HG02885 (cell line): Measurements from ENCODE around the gene PITX1.

Experiments used
- ATAC-seq: cut with Tn5 transposase; IDR thresholded peaks from one replicate; pipeline ENCODE4 v1.9.1; 2021; ENCODE audit warnings: mild to moderate bottlenecking; ENCODE audit not compliant: unreplicated experiment, poor library complexity

PITX1 gene

DNA sequence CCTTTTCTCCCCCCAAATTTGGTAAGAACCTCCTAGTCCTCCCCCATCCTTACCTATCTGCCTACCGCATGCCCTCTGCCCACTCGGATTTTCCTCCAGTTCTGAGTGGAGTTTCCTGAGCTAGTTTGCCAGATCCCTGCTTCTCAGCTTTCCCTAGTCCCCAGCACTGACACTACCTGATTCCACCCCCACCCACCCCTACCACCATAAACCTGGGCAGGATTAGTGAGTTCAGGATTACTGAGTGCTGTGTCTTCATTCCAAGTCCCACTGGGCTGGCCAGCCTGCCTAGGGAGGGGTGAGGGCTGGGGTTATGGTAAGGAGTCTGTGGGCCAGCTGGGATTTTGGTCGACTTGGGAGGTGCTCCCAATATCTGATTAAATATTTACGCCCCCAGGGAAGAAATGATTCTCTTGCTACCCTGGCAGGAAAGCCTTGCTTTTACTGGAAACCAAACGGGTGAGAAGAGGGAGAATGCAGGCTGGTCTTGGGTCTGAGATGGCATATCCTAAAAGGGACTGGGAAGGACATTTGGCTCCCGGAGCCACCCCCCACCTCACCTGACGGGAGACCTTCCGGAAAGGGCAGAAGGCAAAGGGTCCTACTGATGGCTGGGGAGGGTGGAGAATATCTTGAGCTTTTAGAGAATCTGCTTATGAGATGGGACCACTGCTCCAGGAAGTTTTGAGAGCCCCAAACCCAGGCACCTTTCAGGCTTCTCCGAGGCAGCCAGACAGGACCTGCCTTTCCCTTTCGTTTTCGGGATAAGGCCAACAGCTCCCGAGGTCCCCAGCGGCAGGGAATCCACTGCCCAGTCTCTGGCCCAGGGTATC lies 3.7 kb downstream of the PITX1 start:
- ATAC-seq, result no peak

DNA sequence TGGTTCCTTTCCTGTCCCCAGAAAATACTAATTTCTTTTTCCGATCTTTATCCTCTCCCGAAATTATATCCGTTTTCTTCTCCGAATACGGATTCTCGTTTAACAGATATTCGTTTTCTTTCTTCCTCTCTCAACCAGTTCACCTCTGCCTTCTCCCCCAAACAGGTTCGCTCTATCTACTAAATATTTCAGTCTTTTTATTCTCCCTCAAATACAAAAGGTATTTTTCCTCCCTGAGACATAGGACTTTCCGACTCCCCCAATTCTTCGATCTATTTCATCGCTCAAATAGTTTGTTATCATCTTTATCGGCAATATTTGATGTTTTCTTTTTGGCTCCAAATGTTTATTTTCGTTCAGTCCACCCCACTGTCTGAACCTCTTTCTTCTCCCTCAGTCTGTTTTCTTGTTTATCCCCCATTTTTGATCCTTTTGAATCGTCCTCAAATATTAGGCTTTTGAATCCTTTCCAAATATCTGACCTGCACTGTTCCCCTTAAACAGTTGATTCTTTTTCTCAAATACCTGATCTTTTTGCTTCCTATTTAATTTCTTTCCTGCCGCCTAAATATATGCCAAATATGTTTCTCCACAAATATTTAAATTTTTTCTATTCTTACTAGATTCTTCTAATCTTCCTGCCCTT lies 4.4 kb downstream of the PITX1 start:
- ATAC-seq, result no peak

DNA sequence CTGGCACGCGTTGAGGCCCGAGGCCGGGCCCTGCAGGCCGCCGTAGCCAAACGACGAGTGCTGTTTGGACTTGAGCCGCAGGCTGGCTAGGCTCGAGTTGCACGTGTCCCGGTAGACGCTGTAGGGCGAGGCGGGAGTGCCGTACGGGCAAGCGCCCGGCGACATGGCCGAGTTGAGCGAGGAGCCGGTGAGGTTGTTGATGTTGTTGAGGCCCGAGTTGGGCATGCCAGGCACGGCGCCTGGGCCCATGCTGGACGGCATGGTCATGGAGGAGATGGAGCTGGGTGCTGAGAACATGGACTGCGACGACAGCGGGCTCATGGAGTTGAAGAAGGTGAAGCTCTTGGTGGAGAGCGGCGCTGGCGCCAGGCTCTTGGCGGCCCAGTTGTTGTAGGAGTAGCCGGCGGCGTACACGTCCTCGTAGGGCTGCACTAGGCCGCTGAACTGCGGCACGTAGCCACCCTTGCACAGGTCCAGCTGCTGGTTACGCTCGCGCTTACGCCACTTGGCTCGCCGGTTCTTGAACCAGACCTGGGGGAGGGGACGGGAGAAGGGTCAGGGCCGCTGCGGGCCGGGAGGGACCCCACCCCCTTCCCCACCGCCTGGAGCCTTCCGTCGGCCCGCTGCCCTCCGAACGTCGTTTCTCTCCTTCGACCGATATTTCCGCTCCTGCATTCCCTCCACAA lies 5.1 kb downstream of the PITX1 start:
- ATAC-seq, result no peak

DNA sequence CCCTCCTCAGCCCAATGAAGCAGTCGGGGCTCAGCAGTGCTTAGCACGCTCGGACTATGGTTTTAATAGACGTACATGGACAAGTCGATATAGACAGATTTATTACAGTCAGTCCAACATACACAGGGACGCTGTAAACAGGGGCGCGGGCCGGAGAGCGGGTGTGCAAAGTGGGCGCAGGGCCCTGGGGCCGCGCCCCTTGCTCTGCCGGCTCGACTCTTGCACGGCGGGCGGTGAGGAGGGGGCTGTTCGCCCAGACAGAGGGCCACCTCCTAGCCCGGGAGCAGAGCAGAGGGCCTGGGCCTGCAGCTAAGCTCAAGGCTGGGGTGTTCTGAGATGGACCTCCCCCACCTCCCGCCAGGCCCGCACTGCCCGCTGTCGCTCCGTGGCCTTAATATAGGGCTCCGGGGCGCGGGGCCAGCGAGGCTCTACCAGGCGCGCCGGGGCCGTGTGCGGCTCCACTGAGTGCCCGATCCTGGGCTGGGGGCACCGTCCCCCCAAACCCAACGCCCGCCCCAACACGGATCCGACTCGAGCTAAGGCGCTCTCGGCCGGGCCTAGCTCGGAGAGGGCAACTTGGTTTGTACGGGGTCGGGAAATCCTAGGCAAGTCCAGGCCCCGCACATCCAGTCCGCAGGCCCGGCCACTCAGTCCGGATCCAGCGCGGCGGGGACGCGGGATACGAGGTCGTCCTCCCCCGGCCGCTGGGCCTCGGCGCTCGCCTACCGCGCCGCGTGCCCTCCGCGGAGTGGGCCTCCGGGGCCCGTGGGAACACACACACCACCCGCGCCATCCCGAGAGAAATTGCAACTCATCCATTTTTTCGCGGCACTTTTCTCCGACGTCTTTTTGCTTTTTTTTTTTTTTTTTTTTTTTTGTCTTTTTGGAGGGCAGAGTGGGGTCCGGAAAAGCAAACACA lies 6.1 kb downstream of the PITX1 start:
- no peak for ATAC-seq

DNA sequence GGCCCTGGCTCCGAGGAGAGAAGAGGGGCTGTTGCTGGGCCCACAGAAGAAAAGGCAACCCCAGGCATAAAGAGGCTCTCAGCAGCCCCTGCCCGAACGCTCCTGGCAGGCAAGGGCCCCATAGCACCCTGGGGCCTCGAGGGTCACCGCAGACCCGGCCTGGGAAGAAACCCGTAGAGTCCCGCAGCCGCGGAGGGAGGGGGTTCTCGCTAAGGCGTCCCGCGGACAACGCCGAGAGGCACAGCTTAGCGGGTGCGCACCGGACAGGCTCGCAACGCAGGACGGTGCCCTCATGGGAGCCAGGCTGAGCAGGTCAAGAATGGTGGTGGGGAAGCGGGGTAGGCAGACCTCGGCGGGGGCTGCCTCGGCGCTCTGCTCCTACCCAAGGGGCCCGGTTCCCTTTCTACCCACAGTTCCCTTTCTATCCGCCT lies 6.7 kb downstream of the PITX1 start:
- ATAC-seq, result no peak

DNA sequence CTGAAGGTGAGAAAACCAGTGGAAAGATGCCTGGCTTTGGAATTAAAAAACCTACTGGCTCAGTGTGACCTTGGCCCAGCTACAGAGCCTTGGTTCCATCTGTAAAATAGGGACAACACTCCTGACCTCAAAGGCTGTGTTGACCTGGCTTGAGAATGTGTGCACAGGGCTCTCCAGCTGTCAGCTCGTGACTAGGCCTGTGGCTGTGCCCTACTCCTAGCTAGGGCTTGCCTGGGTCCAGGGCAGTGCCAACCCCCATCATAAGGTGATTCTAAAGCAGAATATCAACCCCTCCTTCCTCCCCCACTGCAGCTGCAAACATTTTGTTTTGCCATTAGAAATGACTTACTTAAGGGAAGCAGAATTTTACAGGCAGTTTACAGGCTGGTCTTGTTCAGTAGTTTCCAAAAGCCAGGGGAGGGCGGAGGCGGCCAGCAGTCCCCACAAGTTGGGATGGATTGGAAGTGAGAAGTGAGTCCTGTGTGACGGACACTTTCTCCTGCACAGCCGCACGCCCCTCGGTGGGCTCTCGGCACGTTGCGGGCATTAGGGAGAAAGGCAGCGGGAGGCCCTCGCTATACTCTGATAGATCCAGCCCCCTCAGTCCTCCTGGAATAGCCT lies 7.3 kb downstream of the PITX1 start:
- no peak for ATAC-seq

DNA sequence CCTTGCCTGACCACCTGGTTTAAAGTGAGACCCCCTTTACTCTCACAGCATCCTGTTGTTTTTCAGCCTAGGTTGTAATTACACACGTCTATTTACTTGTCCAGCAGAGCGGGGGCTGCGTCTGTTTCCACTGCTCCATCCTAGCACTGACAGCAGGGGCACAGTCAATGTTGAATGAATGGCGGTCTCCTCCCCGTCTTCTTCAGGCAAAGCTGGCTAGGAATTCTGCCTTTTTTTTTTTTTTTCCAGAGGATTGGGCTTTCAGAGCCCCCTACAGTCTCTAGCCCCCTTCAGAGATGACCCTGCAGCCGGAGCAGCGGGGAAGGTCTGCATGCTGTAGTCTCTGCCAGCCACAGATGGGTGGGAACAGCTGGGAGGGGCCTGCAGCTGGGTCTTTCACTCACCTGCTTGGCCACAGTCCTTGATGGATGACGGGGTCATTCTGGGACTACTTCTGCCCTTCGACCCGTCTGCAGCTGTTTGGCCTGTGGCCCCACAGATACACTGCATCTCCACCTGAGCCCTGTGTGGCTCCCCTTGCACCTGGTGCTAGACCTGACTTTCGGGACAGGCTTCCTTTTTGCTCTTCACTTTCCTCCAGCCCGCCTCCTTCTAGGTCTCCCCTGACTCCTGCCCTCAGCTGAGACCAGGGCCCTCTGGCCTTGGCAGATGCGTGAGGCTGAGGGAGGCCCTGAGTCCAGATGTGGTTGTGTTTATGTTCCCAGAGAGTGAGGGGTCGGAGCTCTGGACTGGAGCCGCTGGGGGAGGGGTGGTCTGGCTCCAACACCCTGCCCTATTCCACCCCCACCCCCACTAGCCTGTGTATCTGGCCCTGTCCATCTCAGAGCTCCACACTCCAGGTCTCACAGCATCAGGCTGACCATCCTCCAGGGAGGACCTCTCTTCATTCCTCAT lies 8.0 kb downstream of the PITX1 start:
- ATAC-seq, result no peak

DNA sequence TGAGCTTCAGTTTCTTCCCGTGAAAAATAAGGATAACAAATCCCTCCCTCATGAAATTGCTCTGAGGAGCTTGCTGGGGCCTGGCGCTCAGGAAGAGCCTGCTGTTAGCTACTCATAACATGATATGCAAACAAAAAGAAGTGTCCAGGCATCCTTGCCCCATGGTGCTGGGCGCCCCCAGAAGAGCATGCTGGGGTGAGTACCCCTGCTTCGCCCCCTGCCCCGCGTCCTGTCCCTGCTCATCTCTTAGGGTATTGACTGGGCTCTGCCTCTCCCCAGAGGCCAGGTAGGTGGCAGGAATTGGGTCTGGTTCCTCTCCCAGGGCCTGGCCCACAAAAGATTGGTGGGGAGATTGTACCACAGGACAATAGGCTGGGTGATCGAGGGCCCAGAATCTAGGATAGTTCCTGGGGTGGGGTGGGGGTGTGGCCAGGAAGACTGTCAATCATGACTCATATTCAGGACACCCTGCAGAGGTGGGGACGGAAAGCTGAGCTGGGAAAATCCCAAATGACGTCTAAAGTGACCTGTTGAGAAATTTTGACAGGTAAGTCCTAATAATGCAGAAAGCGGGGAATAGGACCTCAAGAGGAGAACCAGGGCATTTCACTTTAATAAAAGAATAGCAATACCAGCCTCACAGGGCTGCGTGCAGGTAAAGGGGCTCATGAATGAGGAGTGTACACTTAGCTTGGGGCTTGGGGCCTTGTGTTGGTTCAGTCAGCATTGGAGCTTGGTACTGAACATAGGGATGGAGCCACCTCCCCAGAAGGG lies 8.9 kb downstream of the PITX1 start:
- ATAC-seq, result no peak

DNA sequence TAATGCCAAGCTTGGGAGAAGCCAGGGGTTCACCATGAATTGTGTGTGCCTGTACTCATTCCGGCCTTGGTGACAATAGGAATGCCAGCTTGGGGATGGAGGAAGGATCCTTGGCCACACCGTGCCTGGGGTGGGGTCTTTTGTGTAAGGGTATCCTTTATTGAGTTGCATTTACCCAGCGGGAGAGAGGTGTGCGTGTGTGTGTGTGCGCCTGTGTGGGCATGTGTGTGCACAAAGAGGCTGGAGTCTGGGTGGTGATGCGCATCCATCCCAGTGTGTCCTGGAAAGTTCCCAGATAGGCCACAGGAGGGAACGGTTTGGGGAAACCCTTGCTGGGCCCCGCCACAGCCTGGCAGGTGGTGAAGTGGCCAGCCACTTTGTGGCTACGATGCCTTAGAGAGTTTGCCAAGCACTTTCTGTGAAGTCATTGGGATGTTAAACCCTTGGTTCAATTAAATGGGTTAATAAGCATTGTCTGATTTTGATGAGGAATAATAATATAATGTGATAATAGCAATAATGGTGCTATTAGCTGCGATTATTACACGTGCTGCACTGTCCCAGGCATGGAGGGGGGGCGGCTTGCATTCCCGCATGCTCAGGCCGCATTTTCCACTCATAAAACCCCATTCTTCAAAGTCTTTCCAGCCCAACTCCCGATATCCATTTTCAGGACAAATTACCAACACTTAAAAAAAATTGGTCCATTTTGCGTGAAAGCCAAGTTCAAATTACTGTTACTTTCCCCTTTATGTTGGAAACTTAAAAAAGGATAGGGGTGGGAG lies 13.7 kb downstream of the PITX1 start:
- no peak for ATAC-seq

DNA sequence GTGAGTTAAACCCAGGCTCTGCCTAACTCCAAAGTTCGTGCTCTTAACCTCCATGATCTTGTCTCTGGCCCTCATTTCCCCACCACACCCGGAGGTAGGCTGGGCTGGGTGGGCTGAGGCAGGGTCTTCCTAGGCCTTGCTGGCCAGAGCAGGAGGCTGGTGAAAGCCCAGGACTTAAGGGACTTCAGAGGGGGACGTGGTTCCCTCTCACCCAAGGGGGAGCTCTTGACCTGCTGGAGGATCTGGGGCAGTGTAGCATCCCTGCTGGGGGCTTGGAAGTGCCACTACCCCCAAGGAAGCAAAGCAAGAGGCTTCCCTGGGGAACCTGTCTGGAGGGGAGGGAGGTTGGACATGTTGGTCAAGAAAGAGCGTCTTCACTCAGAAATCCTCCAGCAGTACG lies 14.7 kb downstream of the PITX1 start:
- no peak for ATAC-seq

DNA sequence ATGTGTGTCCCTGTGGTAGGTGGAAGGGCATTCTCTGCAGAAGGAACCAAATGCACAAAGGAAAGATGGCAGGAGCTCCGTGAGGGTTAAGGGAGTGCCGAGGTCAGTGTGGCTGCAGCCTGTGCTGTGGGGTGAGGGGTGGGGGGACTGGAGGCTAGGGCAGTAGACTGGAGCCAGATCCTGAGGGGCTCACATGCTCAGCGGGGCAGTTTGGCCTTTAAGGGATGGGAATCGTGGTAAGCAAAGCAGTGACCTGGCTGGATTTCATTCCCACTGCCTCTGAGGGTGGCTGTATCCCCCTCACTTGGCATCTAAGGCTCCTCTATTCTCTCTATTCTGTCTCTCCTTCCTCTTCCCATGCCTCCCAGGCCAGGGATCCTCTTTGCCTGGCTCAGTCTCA lies 15.6 kb downstream of the PITX1 start:
- no peak for ATAC-seq

DNA sequence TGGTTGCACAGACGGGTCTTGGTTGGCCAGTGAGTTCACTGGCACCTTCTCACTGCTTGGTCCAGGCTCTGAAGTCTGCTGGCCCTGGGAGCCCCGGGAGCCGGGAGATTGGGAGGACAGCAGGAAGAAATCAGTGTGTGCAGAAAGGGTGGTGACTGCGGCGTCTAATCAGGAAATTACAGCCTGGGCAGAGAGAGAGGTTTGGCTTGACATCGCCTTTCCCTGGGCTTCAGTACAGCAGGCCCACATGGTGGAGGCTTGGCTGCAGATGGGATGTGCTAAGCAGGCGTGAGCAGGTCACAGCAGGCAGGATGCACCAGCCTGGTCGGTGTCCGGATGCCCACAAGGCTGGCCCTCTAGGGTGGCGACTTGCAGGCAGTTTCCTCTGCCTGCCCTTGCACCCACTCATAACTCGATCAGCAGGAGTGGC lies 17.2 kb downstream of the PITX1 start:
- ATAC-seq, result no peak

DNA sequence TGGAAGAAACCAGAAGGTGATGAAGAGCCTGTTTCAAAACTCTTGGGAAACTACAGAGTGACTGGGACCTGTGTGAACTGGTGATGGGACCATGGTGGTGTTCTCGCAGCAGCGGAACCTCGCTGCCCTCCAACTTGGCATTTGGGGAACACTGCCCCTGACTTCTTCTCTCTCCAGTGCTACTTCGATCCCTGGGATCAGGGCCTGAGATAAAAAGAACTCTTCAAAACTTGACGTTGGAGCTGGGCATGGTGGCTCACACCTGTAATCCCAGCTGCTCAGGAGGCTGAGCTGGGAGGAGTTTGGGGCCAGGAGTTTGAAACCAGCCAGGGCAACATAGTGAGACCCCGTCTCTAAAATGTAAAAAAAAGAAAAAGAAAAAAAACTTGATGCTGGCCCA lies 18.1 kb downstream of the PITX1 start:
- ATAC-seq, result no peak

DNA sequence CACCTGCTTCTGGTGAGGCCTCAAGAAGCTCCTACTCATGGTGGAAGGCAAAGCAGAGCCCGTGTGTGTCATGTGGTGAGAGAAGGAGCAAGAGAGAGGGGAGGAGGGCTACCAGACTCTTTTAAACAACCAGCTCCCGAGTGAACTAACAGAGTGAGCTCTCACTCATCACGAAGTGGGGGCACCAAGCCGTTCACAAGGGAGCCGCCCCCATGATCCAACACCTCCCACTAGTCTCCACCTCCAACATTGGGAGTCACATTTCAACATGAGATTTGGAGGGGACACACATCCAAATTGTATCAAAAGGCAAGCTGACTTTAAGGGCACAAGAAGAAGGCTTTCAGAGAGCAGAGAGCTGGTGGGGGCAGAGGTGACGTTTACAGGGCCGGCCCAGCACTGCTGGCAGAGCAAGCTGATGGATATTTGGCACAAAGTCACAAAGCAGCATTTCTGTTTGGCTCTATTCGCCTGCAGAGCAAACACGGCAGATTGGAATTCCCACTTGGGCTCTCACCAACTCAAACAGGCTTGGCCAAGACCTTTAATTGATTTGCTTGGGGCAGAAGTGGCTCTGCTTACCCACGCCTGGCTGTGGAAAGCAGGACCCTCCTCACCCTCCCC lies 20.0 kb downstream of the PITX1 start:
- ATAC-seq, result no peak

DNA sequence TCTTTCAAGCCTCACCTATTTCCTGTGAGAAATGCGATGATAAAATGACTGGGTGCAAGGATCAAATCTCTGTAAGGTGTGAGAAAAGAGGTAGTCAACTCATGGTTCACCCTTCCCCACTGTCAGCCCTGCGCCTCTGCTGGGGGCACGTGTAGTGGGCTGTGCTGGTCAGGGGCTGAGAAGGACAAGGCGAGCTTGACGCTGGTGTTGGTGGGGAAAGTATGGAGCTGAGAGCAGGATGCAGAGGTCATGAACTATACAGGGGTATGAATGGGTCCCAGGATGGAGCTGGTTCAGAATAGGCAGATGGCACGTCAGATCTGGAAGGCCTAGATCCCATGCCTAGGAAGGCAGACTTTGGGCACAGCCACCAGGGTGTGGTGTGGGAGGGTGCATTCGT lies 20.6 kb downstream of the PITX1 start:
- no peak for ATAC-seq

DNA sequence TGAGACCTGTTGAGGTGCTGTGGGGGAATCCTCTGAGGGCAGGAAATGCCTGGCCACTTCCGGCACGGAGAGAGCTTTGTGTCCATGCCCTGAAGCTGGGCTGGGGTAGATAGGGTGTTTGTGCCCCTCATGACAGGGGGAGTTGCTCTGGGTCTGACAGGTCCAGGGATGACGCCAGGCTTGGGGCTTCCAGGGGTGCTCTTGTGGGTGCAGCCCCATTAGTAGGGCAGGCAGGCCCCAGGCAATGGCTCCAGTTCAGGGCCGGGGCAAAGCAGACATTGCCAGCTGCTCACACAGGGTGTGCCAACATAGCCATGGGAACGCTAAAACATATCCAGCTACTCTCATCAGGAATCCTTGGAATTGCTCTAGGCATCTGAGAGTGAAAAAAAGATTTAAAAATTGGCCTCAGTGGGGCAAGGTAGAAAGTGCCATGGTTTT lies 21.1 kb downstream of the PITX1 start:
- no peak for ATAC-seq

DNA sequence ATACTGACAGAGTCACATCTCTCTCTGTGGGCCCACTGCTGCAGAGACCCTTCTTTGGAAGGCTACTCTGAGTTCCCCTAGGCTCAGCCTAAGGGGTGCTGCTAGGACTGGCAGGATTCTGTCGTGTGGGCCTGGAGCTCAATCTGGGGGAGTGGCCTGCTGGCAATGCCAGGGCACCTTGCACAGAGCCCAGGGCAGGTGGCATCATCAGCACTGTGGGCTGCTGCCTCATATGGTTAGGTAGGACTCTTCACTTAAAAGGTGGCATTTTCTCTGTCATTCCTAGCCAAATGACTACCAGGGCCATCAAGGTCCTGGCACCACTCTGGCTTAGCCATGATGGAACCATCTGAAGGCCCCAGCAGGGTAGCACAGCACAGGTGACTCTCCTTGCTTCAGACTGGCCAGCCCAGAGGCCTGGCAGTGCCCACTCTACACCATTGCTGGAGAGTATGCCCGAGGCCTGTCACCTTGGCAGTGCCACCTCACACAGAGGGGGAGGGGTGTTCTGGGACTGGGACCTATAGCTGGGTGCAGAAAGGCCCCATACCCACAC lies 21.9 kb downstream of the PITX1 start:
- ATAC-seq, result no peak
